Spleen (tissue), 7 donors: Measurements from ENCODE around the gene NUDT1.

Source experiments
- POLR2AphosphoS5 ChIP-seq, 3 donors: sonication (generic); formaldehyde crosslinking; IDR thresholded peaks; one replicate each; pipeline ENCODE4 v1.5.1; 2017; ENCODE audit warnings: antibody characterized with exemption in 3 of 3
- TF ChIP-seq, protein P1 (sequence below), 11 experiments: fragments of 200-600 bp in 7 of 11; fragments of 450-650 bp in 4 of 11; sonication (generic) in 4 of 11; IDR thresholded peaks in 8 of 11; conservative IDR thresholded peaks in 3 of 11; 1 replicate in 7 of 11; 2 replicates in 4 of 11; pipeline versions ENCODE4 v1.4.0 to v1.8.0; 2016 to 2021; ENCODE audit warnings: antibody characterized with exemption in 11 of 11, inconsistent platforms in 4 of 11, mild to moderate bottlenecking in 1 of 11
- donor health status: DM: no; HTN: no; CAD: no; lungs with moderate emphysema.
- donor health status: DM: no; HTN: no; CAD: no.
- donor health status: DM: no; HTN: no; CAD: no.

DNA sequence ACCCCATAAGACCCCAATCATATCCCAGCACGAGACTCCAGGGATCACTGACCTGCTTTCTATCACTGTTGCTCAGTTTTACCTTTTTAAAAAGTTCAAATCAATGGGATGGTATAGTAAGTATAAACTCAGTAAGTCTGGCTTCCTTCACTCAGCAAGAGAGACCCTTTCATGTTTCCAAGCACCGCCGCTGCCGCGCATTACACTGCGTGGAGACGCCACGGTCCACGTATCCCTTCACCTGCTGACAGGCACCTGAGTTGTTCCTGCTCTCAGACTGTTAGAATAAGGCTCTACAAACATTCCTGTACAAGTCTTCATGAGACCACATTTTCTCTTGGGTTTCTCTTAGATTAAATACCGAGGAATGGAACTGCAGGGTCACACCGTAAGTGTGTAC, 37.6 kb upstream of the NUDT1 start:
- TF ChIP-seq, protein P1, sequence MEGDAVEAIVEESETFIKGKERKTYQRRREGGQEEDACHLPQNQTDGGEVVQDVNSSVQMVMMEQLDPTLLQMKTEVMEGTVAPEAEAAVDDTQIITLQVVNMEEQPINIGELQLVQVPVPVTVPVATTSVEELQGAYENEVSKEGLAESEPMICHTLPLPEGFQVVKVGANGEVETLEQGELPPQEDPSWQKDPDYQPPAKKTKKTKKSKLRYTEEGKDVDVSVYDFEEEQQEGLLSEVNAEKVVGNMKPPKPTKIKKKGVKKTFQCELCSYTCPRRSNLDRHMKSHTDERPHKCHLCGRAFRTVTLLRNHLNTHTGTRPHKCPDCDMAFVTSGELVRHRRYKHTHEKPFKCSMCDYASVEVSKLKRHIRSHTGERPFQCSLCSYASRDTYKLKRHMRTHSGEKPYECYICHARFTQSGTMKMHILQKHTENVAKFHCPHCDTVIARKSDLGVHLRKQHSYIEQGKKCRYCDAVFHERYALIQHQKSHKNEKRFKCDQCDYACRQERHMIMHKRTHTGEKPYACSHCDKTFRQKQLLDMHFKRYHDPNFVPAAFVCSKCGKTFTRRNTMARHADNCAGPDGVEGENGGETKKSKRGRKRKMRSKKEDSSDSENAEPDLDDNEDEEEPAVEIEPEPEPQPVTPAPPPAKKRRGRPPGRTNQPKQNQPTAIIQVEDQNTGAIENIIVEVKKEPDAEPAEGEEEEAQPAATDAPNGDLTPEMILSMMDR (IDR thresholded peaks at IDR 0.05 in 8 of 11, conservative IDR thresholded peaks at IDR 0.05 in 3 of 11) = no peak
- no peak for TF ChIP-seq POLR2AphosphoS5 (IDR thresholded peaks at IDR 0.05)
